A172 (cell line): ENCODE results near the gene ABR. TPM values are rescaled to one million over a fixed set of nuclear protein-coding genes. Genes with fewer than 3 reads are reported as not detected.
"Not testable (repeated sequence)": the region's sequence is repeated elsewhere in the genome, so short reads cannot be mapped to it uniquely, and the experiment has no call there.

Experiments
- DNase-seq: peaks from one replicate; pipeline ENCODE4 v3.0.0-alpha.2; 2015; ENCODE audit warnings: low spot score
- total RNA-seq: library from RNA; depleted of rRNA; stranded (reverse); fragments of >200 nt; shearing (Covaris generic); gene quantifications from 2 replicates; pipeline ENCODE4 v1.2.3, GENCODE V29; 2014

Gene ABR
- total RNA-seq, 1 experiment from 2014 or later: 66.9 TPM

- DNase-seq: peak; percentile 84
These were observed 32.1 kb downstream of the ABR start for GRCh38 chr17:1147664-1148063.

- DNase-seq: no peak
These were observed 33.1 kb downstream of the ABR start for GRCh38 chr17:1146561-1147265.

GRCh38 chr17:1145311-1145986, 34.3 kb downstream of the ABR start:
- DNase-seq: no peak

GRCh38 chr17:1144162-1144561, 35.6 kb downstream of the ABR start:
- no peak for DNase-seq

- DNase-seq: no peak
These were observed 36.2 kb downstream of the ABR start for GRCh38 chr17:1143573-1143972.

- no peak for DNase-seq
These were observed 37.2 kb downstream of the ABR start for GRCh38 chr17:1142561-1142971.

- no peak for DNase-seq
These were observed 42.3 kb downstream of the ABR start for GRCh38 chr17:1137465-1137894.

GRCh38 chr17:1136748-1137147, 43.0 kb downstream of the ABR start:
- DNase-seq: no peak

GRCh38 chr17:1134634-1135324, 45.0 kb downstream of the ABR start:
- DNase-seq: no peak

GRCh38 chr17:1130191-1130590, 49.6 kb downstream of the ABR start:
- DNase-seq: no peak

- not testable (repeated sequence) for DNase-seq
These were observed 51.3 kb downstream of the ABR start for GRCh38 chr17:1128463-1128862.

GRCh38 chr17:1126801-1127550, 52.8 kb downstream of the ABR start:
- no peak for DNase-seq

- no peak for DNase-seq
These were observed 53.5 kb downstream of the ABR start for GRCh38 chr17:1126250-1126797.

- no peak for DNase-seq
These were observed 54.0 kb downstream of the ABR start for GRCh38 chr17:1125788-1126145.

- DNase-seq: peak; percentile 61
These were observed 54.6 kb downstream of the ABR start for GRCh38 chr17:1124896-1125787.

- no peak for DNase-seq
These were observed 55.7 kb downstream of the ABR start for GRCh38 chr17:1123921-1124715.

- no peak for DNase-seq
These were observed 56.4 kb downstream of the ABR start for GRCh38 chr17:1123393-1123831.

GRCh38 chr17:1122533-1123392, 57.0 kb downstream of the ABR start:
- peak; percentile 72 for DNase-seq

GRCh38 chr17:1121442-1121817, 58.4 kb downstream of the ABR start:
- not testable (repeated sequence) for DNase-seq
